ENCODE data around the gene C14orf180.

C14orf180 gene

GRCh38 chr14:104559804-104560585 is 19.6 kb upstream of the C14orf180 start:
- Histone ChIP-seq H3K9ac (ENCODE audit: low read length) (no peak overlapping the region), H3K9me3 (ENCODE audit: control insufficient read depth, low read length) (no peaks in the 10 kb centered on the region), H3K36me3 (ENCODE audit: control insufficient read depth, insufficient read depth, low read length) (no peaks in the 10 kb centered on the region), H3K4me3 (ENCODE audit: low read length) (no peak overlapping the region), H3K4me1 (ENCODE audit: control insufficient read depth, insufficient read depth, low read length) (peaks cover 6% of the 10 kb centered on the region), H3K27me3 (ENCODE audit: control insufficient read depth, insufficient read depth, low read length) (peaks cover 19% of the 10 kb centered on the region)

- no peak overlapping the region for H3K4me3 ChIP-seq (ENCODE audit: low read length)
These were observed 19.0 kb upstream of the C14orf180 start for GRCh38 chr14:104560586-104560945.

GRCh38 chr14:104561124-104561557 is 18.4 kb upstream of the C14orf180 start:
- H3K27me3 ChIP-seq (ENCODE audit: control insufficient read depth, insufficient read depth, low read length) = peaks cover 29% of the 10 kb centered on the region
- H3K9me3 ChIP-seq (ENCODE audit: control insufficient read depth, low read length) = no peaks in the 10 kb centered on the region
- no peaks in the 10 kb centered on the region for H3K36me3 ChIP-seq (ENCODE audit: control insufficient read depth, insufficient read depth, low read length)
- H3K9ac ChIP-seq (ENCODE audit: low read length) = no peak overlapping the region
- peaks cover 6% of the 10 kb centered on the region for H3K4me1 ChIP-seq (ENCODE audit: control insufficient read depth, insufficient read depth, low read length)
- H3K4me3 ChIP-seq (ENCODE audit: low read length) = no peak overlapping the region

More at GRCh38 chr14:104560586-104560945, 19.0 kb upstream of the C14orf180 start:
- Histone ChIP-seq H3K9ac (ENCODE audit: low read length) (no peak overlapping the region), H3K9me3 (ENCODE audit: control insufficient read depth, low read length) (no peaks in the 10 kb centered on the region), H3K36me3 (ENCODE audit: control insufficient read depth, insufficient read depth, low read length) (no peaks in the 10 kb centered on the region), H3K27me3 (ENCODE audit: control insufficient read depth, insufficient read depth, low read length) (peaks cover 23% of the 10 kb centered on the region), H3K4me1 (ENCODE audit: control insufficient read depth, insufficient read depth, low read length) (peaks cover 6% of the 10 kb centered on the region)

DNA sequence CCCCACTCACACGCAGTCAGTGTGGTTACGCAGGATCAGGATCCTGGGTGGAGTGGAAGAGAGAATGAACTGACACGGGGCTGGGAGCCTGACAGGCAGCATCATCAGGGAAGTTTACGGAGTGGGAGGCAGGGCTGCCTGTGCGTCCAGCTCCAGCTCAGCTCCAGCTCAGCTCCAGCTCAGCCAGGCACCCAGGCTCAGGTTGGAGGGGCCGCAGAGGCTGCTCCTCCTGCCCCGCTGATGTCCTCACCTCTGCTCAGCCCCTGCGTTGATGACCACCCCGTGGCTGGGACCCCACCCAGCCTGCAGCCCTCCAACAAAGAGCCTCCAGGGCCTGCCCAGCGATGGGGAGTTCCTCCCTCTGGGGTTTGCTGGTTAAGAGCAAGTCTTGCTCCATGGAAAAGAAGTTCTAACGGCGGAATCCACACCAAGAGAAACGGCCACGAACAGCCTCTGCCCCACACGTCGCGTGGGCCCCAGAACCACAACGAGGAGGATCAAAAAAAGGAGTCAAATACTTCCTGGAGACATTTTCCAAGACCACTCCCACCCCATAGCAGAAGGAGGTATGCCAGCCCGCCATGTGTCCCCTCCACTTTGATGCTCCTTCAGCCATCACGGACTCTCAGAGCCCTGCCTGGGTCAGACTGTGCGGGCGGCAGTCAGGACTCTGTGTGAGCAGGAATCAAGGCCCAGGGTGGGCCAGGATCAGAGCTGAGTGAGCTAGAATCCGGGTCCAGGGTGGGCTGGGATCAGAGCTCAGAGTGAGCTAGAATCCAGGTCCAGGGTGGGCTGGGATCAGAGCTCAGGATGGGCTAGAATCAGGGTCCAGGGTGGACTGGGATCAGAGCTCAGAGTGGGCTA is 17.7 kb upstream of the C14orf180 start:
- H3K9me3 ChIP-seq (ENCODE audit: control insufficient read depth, low read length) = no peaks in the 10 kb centered on the region
- H3K36me3 ChIP-seq (ENCODE audit: control insufficient read depth, insufficient read depth, low read length) = no peaks in the 10 kb centered on the region
- no peak overlapping the region for H3K9ac ChIP-seq (ENCODE audit: low read length)
- peaks cover 6% of the 10 kb centered on the region for H3K4me1 ChIP-seq (ENCODE audit: control insufficient read depth, insufficient read depth, low read length)
- H3K27me3 ChIP-seq (ENCODE audit: control insufficient read depth, insufficient read depth, low read length) = peaks cover 36% of the 10 kb centered on the region
- no peak overlapping the region for H3K4me3 ChIP-seq (ENCODE audit: low read length)

- peaks cover 6% of the 10 kb centered on the region for H3K4me1 ChIP-seq (ENCODE audit: control insufficient read depth, insufficient read depth, low read length)
These were observed 17.0 kb upstream of the C14orf180 start for GRCh38 chr14:104562606-104563005.

GRCh38 chr14:104563191-104563741 is 16.3 kb upstream of the C14orf180 start:
- Histone ChIP-seq H3K9me3 (ENCODE audit: control insufficient read depth, low read length) (no peaks in the 10 kb centered on the region), H3K36me3 (ENCODE audit: control insufficient read depth, insufficient read depth, low read length) (no peaks in the 10 kb centered on the region), H3K9ac (ENCODE audit: low read length) (no peak overlapping the region), H3K27me3 (ENCODE audit: control insufficient read depth, insufficient read depth, low read length) (peaks cover 40% of the 10 kb centered on the region), H3K4me3 (ENCODE audit: low read length) (no peak overlapping the region), H3K4me1 (ENCODE audit: control insufficient read depth, insufficient read depth, low read length) (peaks cover 6% of the 10 kb centered on the region)

More at GRCh38 chr14:104562606-104563005, 17.0 kb upstream of the C14orf180 start:
- Histone ChIP-seq H3K27me3 (ENCODE audit: control insufficient read depth, insufficient read depth, low read length) (peaks cover 40% of the 10 kb centered on the region), H3K36me3 (ENCODE audit: control insufficient read depth, insufficient read depth, low read length) (no peaks in the 10 kb centered on the region), H3K9me3 (ENCODE audit: control insufficient read depth, low read length) (no peaks in the 10 kb centered on the region), H3K4me3 (ENCODE audit: low read length) (no peak overlapping the region), H3K9ac (ENCODE audit: low read length) (no peak overlapping the region)

DNA sequence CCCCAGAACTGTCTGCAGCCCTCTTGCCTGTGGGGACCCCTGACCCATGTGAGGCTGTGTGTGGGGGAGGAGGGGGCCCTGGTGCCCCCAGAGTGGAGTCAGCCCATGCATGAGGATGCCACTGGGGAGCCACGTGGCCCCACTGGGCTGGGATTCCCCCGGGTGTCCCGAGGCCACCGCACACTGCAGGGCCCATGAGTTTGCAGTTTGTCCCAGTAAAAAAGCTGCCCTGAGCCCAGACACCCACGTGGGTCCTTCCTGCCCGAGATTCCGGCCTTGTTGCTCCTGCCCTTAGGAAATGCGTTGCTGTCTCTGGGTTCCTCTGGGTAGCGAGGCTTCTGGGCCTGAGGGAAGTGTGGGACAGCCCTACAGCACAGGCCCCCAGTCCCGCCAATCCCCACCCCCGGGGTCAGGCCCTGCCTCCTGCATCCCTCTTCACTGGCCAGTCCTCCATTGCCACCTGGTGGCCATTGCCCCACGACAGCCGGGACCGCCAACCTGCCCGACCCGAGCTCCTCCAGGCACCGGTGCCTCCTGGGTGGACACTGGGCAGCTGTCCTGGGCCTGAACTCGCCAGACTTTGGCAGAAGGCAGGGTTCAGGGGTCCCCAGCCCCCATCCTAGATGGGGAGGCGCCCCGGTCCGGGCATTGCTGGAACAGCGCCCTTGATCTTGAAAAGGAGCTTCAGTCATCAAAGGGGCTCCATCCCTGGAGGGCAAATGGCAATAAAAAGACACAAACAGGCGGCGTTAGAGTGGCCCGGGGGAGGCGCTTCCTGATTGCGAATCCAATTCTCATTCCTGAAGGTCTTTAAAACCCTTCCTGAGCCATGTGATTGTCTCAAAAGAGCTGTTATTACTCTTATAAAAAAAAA is 15.6 kb upstream of the C14orf180 start:
- Histone ChIP-seq H3K27me3 (ENCODE audit: control insufficient read depth, insufficient read depth, low read length) (peaks cover 40% of the 10 kb centered on the region), H3K9me3 (ENCODE audit: control insufficient read depth, low read length) (no peaks in the 10 kb centered on the region), H3K36me3 (ENCODE audit: control insufficient read depth, insufficient read depth, low read length) (no peaks in the 10 kb centered on the region), H3K4me1 (ENCODE audit: control insufficient read depth, insufficient read depth, low read length) (peaks cover 6% of the 10 kb centered on the region), H3K4me3 (ENCODE audit: low read length) (no peak overlapping the region), H3K9ac (ENCODE audit: low read length) (no peak overlapping the region)

GRCh38 chr14:104564744-104565679 is 14.6 kb upstream of the C14orf180 start:
- Histone ChIP-seq H3K9ac (ENCODE audit: low read length) (no peak overlapping the region), H3K36me3 (ENCODE audit: control insufficient read depth, insufficient read depth, low read length) (no peaks in the 10 kb centered on the region), H3K4me1 (ENCODE audit: control insufficient read depth, insufficient read depth, low read length) (peaks cover 6% of the 10 kb centered on the region), H3K4me3 (ENCODE audit: low read length) (no peak overlapping the region), H3K27me3 (ENCODE audit: control insufficient read depth, insufficient read depth, low read length) (peaks cover 42% of the 10 kb centered on the region), H3K9me3 (ENCODE audit: control insufficient read depth, low read length) (no peaks in the 10 kb centered on the region)

- H3K9ac ChIP-seq (ENCODE audit: low read length) = no peak overlapping the region
- no peaks in the 10 kb centered on the region for H3K36me3 ChIP-seq (ENCODE audit: control insufficient read depth, insufficient read depth, low read length)
- peaks cover 6% of the 10 kb centered on the region for H3K4me1 ChIP-seq (ENCODE audit: control insufficient read depth, insufficient read depth, low read length)
- no peak overlapping the region for H3K4me3 ChIP-seq (ENCODE audit: low read length)
- H3K9me3 ChIP-seq (ENCODE audit: control insufficient read depth, low read length) = no peaks in the 10 kb centered on the region
- peaks cover 48% of the 10 kb centered on the region for H3K27me3 ChIP-seq (ENCODE audit: control insufficient read depth, insufficient read depth, low read length)
These were observed 12.2 kb upstream of the C14orf180 start for GRCh38 chr14:104567141-104567956.

DNA sequence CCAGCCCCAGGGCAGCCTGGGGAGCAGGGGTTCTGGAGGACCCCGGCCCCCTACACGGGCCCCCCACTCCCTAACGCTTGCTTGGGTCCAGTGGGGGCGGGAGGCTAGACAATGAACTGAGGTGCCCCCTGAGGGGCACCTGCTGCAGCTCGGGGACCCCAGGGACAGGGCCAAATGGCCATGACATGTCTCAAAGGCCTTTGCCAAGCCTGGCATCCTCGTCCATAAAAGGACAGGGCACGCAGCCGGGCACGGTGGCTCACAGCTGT is 11.7 kb upstream of the C14orf180 start:
- no peaks in the 10 kb centered on the region for H3K9me3 ChIP-seq (ENCODE audit: control insufficient read depth, low read length)
- H3K9ac ChIP-seq (ENCODE audit: low read length) = no peak overlapping the region
- peaks cover 6% of the 10 kb centered on the region for H3K4me1 ChIP-seq (ENCODE audit: control insufficient read depth, insufficient read depth, low read length)
- no peak overlapping the region for H3K4me3 ChIP-seq (ENCODE audit: low read length)
- H3K27me3 ChIP-seq (ENCODE audit: control insufficient read depth, insufficient read depth, low read length) = peaks cover 48% of the 10 kb centered on the region
- H3K36me3 ChIP-seq (ENCODE audit: control insufficient read depth, insufficient read depth, low read length) = no peaks in the 10 kb centered on the region
